ENCODE data around the gene SKAP1.

Gene SKAP1

DNA sequence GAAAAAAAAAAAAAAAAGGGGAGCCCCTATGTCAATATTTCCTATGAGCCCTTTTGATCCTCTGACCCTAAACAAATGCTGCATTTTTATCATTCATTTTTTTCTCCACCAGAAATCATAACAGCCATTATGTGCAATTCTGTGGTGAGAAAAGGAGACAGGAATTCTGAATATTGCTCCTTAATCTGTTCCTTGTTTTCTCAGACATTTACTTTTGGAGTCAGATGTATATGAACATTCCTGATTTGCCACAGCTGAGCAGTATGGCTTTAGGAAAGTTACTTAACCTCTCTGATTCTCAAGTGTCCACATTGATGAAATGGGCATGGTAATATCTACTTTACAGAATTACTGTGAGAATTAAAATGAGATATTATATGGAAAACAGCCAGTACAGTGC lies 144.4 kb downstream of the SKAP1 start:
- TF ChIP-seq, protein P1, sequence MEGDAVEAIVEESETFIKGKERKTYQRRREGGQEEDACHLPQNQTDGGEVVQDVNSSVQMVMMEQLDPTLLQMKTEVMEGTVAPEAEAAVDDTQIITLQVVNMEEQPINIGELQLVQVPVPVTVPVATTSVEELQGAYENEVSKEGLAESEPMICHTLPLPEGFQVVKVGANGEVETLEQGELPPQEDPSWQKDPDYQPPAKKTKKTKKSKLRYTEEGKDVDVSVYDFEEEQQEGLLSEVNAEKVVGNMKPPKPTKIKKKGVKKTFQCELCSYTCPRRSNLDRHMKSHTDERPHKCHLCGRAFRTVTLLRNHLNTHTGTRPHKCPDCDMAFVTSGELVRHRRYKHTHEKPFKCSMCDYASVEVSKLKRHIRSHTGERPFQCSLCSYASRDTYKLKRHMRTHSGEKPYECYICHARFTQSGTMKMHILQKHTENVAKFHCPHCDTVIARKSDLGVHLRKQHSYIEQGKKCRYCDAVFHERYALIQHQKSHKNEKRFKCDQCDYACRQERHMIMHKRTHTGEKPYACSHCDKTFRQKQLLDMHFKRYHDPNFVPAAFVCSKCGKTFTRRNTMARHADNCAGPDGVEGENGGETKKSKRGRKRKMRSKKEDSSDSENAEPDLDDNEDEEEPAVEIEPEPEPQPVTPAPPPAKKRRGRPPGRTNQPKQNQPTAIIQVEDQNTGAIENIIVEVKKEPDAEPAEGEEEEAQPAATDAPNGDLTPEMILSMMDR (IDR thresholded peaks at IDR 0.05; ENCODE audit: low read depth, low read length, missing control alignments), result no peak
- DNase-seq (ENCODE audit: extremely low read depth, low read depth), result no peak
- H3K4me3 ChIP-seq (replicated peaks; ENCODE audit: low read depth, low read length), result no peak overlapping the region

DNA sequence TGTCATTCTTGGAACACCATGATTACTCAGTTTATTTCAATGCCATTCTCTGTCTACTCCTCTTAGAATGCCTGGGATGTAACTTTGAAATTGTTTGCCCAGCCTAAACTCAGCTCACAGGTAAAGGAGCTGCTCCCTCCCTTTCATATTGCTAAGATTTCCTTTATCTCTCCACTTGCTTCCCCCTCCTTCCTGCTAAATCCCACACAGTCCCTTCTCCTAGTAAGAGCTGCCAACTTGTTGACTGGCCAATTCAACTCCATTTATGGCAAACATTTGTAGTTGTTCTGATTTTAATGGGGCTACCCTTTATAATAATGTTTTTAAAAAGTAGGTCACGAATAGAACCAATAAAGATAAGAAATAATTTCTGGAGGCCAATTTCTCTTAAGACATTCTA lies 146.1 kb downstream of the SKAP1 start:
- TF ChIP-seq, protein P1 (IDR thresholded peaks at IDR 0.05; ENCODE audit: low read depth, low read length, missing control alignments), result no peak
- DNase-seq (ENCODE audit: extremely low read depth, low read depth), result no peak
- no peak overlapping the region for H3K4me3 ChIP-seq (replicated peaks; ENCODE audit: low read depth, low read length)

DNA sequence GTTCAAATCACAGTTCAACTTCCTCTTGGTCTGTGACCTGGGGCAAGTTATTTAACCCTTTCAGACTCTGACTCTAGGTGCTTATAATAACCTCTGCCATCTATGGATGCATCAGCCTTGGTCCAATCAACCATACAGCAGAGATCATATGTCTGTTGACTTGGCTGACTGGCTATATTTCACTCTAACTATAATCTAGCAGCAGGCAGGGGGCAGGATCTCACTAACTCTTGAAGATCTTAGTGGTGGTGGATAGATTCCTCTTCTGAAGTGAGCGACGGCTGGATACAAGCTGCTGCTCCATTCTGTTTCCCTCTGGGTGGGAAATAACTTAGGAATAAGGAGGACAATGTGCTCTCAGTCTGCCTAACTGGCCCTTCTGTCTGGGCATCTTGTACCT lies 146.6 kb downstream of the SKAP1 start:
- H3K4me3 ChIP-seq (replicated peaks; ENCODE audit: low read depth, low read length), result no peak overlapping the region
- TF ChIP-seq, protein P1 (IDR thresholded peaks at IDR 0.05; ENCODE audit: low read depth, low read length, missing control alignments), result no peak
- DNase-seq (ENCODE audit: extremely low read depth, low read depth), result no peak

DNA sequence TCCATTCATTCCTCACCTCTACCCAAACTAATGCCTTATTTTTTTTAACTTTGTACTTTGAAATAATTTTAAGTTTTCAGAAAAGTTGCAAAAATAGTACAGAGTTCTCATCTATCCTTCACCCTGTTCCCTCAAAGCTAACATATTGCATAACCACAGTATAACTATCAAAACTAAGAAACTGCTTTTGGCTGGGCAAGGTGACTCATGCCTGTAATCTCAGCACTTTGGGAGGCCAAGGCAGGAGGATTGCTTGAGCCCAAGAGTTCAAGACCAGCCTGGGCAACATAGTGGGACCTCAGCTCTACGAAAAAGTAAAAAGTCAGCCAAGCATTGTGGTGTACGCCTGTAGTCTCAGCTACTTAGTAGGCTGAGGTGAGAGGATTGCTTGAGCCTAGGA lies 147.7 kb downstream of the SKAP1 start:
- TF ChIP-seq, protein P1 (IDR thresholded peaks at IDR 0.05; ENCODE audit: low read depth, low read length, missing control alignments), result no peak
- H3K4me3 ChIP-seq (replicated peaks; ENCODE audit: low read depth, low read length), result no peak overlapping the region
- no peak for DNase-seq (ENCODE audit: extremely low read depth, low read depth)

- TF ChIP-seq, protein P1 (IDR thresholded peaks at IDR 0.05; ENCODE audit: low read depth, low read length, missing control alignments), result no peak
- no peak overlapping the region for H3K4me3 ChIP-seq (replicated peaks; ENCODE audit: low read depth, low read length)
- no peak for DNase-seq (ENCODE audit: extremely low read depth, low read depth)
These were observed 151.1 kb downstream of the SKAP1 start for GRCh38 chr17:48278760-48279491.

- TF ChIP-seq, protein P1 (IDR thresholded peaks at IDR 0.05; ENCODE audit: low read depth, low read length, missing control alignments), result no peak
- H3K4me3 ChIP-seq (replicated peaks; ENCODE audit: low read depth, low read length), result no peak overlapping the region
- no peak for DNase-seq (ENCODE audit: extremely low read depth, low read depth)
These were observed 153.2 kb downstream of the SKAP1 start for GRCh38 chr17:48276776-48277175.

- DNase-seq (ENCODE audit: extremely low read depth, low read depth), result no peak
- H3K4me3 ChIP-seq (replicated peaks; ENCODE audit: low read depth, low read length), result no peak overlapping the region
- TF ChIP-seq, protein P1 (IDR thresholded peaks at IDR 0.05; ENCODE audit: low read depth, low read length, missing control alignments), result no peak
These were observed 159.1 kb downstream of the SKAP1 start for GRCh38 chr17:48270899-48271298.

Data from HFF-Myc (cell line).